Liver (tissue), 9 donors: ENCODE results near the gene FOXO1. TPM values are rescaled to one million over a fixed set of nuclear protein-coding genes. Genes with fewer than 3 reads are reported as not detected.
A peak's percentile ranks its signal among the peaks of the same experiment; 100 is the strongest.

Experiments used
- DNase-seq: peaks from one replicate; pipeline ENCODE4 v3.0.0-alpha.2; 2017; ENCODE audit warnings: low spot score
- H3K27ac ChIP-seq, 2 donors: one replicate each; pipeline ENCODE4 v1.7.0; 2013; ENCODE audit warnings: inconsistent platforms in 2 of 2, low read length in 2 of 2, control low read depth in 1 of 2, low read depth in 1 of 2, mild to moderate bottlenecking in 1 of 2
- H3K27me3 ChIP-seq, 4 donors: one replicate each; pipeline versions ENCODE4 v1.6.1 to v1.7.0; 2013; ENCODE audit warnings: low read length in 3 of 4, inconsistent platforms in 1 of 4, mild to moderate bottlenecking in 1 of 4, moderate library complexity in 1 of 4; ENCODE audit not compliant: control insufficient read depth in 4 of 4, insufficient read depth in 4 of 4
- H3K36me3 ChIP-seq, 4 donors: one replicate each; pipeline versions ENCODE4 v1.6.1 to v1.7.0; 2013; ENCODE audit warnings: low read length in 3 of 4, mild to moderate bottlenecking in 3 of 4, low read depth in 1 of 4, moderate library complexity in 1 of 4; ENCODE audit not compliant: control insufficient read depth in 4 of 4, insufficient read depth in 3 of 4
- H3K4me1 ChIP-seq, 4 donors: one replicate each; pipeline versions ENCODE4 v1.6.1 to v1.7.0; 2013; ENCODE audit warnings: low read length in 3 of 4, mild to moderate bottlenecking in 3 of 4, moderate library complexity in 1 of 4; ENCODE audit not compliant: control insufficient read depth in 4 of 4, insufficient read depth in 4 of 4
- H3K4me3 ChIP-seq, 3 donors: one replicate each; pipeline versions ENCODE4 v1.6.1 to v1.7.0; 2013; ENCODE audit warnings: low read length in 3 of 3, control low read depth in 1 of 3, low read depth in 1 of 3, mild to moderate bottlenecking in 1 of 3
- H3K9ac ChIP-seq, 2 donors: one replicate each; pipeline ENCODE4 v1.7.0; 2013; ENCODE audit warnings: low read length in 2 of 2, mild to moderate bottlenecking in 2 of 2, moderate library complexity in 2 of 2, control low read depth in 1 of 2, low read depth in 1 of 2
- H3K9me3 ChIP-seq, 4 donors: one replicate each; pipeline versions ENCODE4 v1.6.1 to v1.7.0; 2013; ENCODE audit warnings: low read length in 3 of 4; ENCODE audit not compliant: control insufficient read depth in 4 of 4
- FOXA1 ChIP-seq: IDR thresholded peaks from 2 replicates; pipeline ENCODE4 v1.6.1; 2016; ENCODE audit warnings: antibody characterized with exemption
- FOXA2 ChIP-seq: IDR thresholded peaks from 2 replicates; pipeline ENCODE4 v1.6.1; 2016; ENCODE audit warnings: antibody characterized with exemption
- GABPA ChIP-seq, 2 donors: IDR thresholded peaks in 1 of 2; conservative IDR thresholded peaks in 1 of 2; 2 replicates each; pipeline ENCODE4 v1.6.1; 2016; ENCODE audit warnings: antibody characterized with exemption in 2 of 2, mild to moderate bottlenecking in 1 of 2, moderate library complexity in 1 of 2
- HNF4A ChIP-seq, 2 donors: conservative IDR thresholded peaks; 2 replicates each; pipeline ENCODE4 v1.6.1; 2016; ENCODE audit warnings: antibody characterized with exemption in 2 of 2, mild to moderate bottlenecking in 2 of 2
- HNF4G ChIP-seq: IDR thresholded peaks from 2 replicates; pipeline ENCODE4 v1.6.1; 2016; ENCODE audit warnings: antibody characterized with exemption
- RAD21 ChIP-seq, 2 donors: IDR thresholded peaks; 2 replicates each; pipeline ENCODE4 v1.6.1; 2016; ENCODE audit warnings: antibody characterized with exemption in 2 of 2, mild to moderate bottlenecking in 2 of 2
- RXRA ChIP-seq, 2 donors: IDR thresholded peaks; 2 replicates each; pipeline ENCODE4 v1.6.1; 2017 to 2018; ENCODE audit warnings: antibody characterized with exemption in 2 of 2, mild to moderate bottlenecking in 1 of 2
- SP1 ChIP-seq: IDR thresholded peaks from 2 replicates; pipeline ENCODE4 v1.6.1; 2018; ENCODE audit warnings: antibody characterized with exemption, mild to moderate bottlenecking
- TAF1 ChIP-seq: conservative IDR thresholded peaks from 2 replicates; pipeline ENCODE4 v1.6.1; 2016; ENCODE audit warnings: antibody characterized with exemption, mild to moderate bottlenecking
- YY1 ChIP-seq: IDR thresholded peaks from 2 replicates; pipeline ENCODE4 v1.6.1; 2016; ENCODE audit warnings: antibody characterized with exemption, mild to moderate bottlenecking
- WGBS: extraction: QIAGEN DNeasy Blood & Tissue Kit; methylation state at CpG from one replicate; pipeline ENCODE4 v1.1.7; 2013; 5-methylcytosine and 5-hydroxymethylcytosine counted together
- polyA plus RNA-seq, 2 donors: library from polyadenylated mRNA; stranded (reverse) in 1 of 2; unstranded in 1 of 2; fragments of 200-250 nt in 1 of 2; fragments of >200 nt in 1 of 2; fragmentation: Nextera tagmentation in 1 of 2; extraction: Ambion mirVana in 1 of 2; gene quantifications; one replicate each; pipeline versions ENCODE4 v1.2.1 to v1.2.3, GENCODE V29; 2013 to 2015
- total RNA-seq, 2 donors: library from RNA; depleted of rRNA; stranded (reverse); fragments of >200 nt; gene quantifications; one replicate each; pipeline ENCODE4 v1.2.3, GENCODE V29; 2014
- TF ChIP-seq, protein P1 (sequence below): IDR thresholded peaks from 2 replicates; pipeline ENCODE4 v1.6.1; 2016; ENCODE audit warnings: antibody characterized with exemption
- TF ChIP-seq, protein P2 (sequence below): fragments of 150-350 bp; IDR thresholded peaks from 2 replicates; pipeline ENCODE4 v1.5.1; 2017; ENCODE audit warnings: improper control_type of control experiment, low read depth, low read length; ENCODE audit not compliant: missing input control
- TF ChIP-seq, protein P3 (sequence below): IDR thresholded peaks from 2 replicates; pipeline ENCODE4 v1.6.1; 2016; ENCODE audit warnings: antibody characterized with exemption
- TF ChIP-seq, protein P4 (sequence below): IDR thresholded peaks from 2 replicates; pipeline ENCODE4 v1.6.1; 2016; ENCODE audit warnings: antibody characterized with exemption, mild to moderate bottlenecking
- TF ChIP-seq, protein P5 (sequence below): IDR thresholded peaks from 2 replicates; pipeline ENCODE4 v1.6.1; 2016; ENCODE audit warnings: antibody characterized with exemption
- donor health status: healthy.
- donor health status: healthy.
- donor health status: healthy.
- donor health status: healthy.
- donor health status: healthy.

The FOXO1 gene
- total and polyA plus RNA-seq, 4 donors = 5.4 to 23.6 (median 8.6) TPM

GRCh38 chr13:40657951-40658350 is 8.5 kb downstream of the FOXO1 start:
- Histone ChIP-seq H3K27ac (no peak overlapping the region), H3K9ac (peak overlapping the region in 1 of 2 donors; percentile 14), H3K4me1 (peaks cover 12 to 44% (median 21%) of the 10 kb centered on the region in 4 donors), H3K4me3 (no peak overlapping the region), H3K36me3 (peaks cover 0 to 3% (median 0%) of the 10 kb centered on the region in 4 donors), H3K27me3 (no peaks in the 10 kb centered on the region), H3K9me3 (no peaks in the 10 kb centered on the region)
- 75% methylated on average over 4 of the region's 4 CpGs for WGBS
- TF ChIP-seq RXRA (IDR thresholded peaks at IDR 0.05) (peak; percentile 14 to 51), FOXA2 (no peak)
- DNase-seq = no peak

GRCh38 chr13:40657307-40657706 is 9.1 kb downstream of the FOXO1 start:
- H3K36me3 ChIP-seq = peaks cover 0 to 3% (median 0%) of the 10 kb centered on the region in 4 donors
- H3K9me3 ChIP-seq = no peaks in the 10 kb centered on the region
- TF ChIP-seq, protein P1, sequence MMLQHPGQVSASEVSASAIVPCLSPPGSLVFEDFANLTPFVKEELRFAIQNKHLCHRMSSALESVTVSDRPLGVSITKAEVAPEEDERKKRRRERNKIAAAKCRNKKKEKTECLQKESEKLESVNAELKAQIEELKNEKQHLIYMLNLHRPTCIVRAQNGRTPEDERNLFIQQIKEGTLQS = no peak
- TF ChIP-seq GABPA (IDR thresholded peaks at IDR 0.05 in 1 of 2, conservative IDR thresholded peaks at IDR 0.05 in 1 of 2) (no peak), TAF1 (no peak), HNF4G (no peak), RAD21 (IDR thresholded peaks at IDR 0.05) (no peak), HNF4A (conservative IDR thresholded peaks at IDR 0.05) (no peak), FOXA1 (no peak), SP1 (no peak), RXRA (IDR thresholded peaks at IDR 0.05) (no peak)
- TF ChIP-seq, protein P2, sequence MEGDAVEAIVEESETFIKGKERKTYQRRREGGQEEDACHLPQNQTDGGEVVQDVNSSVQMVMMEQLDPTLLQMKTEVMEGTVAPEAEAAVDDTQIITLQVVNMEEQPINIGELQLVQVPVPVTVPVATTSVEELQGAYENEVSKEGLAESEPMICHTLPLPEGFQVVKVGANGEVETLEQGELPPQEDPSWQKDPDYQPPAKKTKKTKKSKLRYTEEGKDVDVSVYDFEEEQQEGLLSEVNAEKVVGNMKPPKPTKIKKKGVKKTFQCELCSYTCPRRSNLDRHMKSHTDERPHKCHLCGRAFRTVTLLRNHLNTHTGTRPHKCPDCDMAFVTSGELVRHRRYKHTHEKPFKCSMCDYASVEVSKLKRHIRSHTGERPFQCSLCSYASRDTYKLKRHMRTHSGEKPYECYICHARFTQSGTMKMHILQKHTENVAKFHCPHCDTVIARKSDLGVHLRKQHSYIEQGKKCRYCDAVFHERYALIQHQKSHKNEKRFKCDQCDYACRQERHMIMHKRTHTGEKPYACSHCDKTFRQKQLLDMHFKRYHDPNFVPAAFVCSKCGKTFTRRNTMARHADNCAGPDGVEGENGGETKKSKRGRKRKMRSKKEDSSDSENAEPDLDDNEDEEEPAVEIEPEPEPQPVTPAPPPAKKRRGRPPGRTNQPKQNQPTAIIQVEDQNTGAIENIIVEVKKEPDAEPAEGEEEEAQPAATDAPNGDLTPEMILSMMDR = no peak
- TF ChIP-seq, protein P3, sequence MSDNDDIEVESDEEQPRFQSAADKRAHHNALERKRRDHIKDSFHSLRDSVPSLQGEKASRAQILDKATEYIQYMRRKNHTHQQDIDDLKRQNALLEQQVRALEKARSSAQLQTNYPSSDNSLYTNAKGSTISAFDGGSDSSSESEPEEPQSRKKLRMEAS = no peak
- TF ChIP-seq, protein P4, sequence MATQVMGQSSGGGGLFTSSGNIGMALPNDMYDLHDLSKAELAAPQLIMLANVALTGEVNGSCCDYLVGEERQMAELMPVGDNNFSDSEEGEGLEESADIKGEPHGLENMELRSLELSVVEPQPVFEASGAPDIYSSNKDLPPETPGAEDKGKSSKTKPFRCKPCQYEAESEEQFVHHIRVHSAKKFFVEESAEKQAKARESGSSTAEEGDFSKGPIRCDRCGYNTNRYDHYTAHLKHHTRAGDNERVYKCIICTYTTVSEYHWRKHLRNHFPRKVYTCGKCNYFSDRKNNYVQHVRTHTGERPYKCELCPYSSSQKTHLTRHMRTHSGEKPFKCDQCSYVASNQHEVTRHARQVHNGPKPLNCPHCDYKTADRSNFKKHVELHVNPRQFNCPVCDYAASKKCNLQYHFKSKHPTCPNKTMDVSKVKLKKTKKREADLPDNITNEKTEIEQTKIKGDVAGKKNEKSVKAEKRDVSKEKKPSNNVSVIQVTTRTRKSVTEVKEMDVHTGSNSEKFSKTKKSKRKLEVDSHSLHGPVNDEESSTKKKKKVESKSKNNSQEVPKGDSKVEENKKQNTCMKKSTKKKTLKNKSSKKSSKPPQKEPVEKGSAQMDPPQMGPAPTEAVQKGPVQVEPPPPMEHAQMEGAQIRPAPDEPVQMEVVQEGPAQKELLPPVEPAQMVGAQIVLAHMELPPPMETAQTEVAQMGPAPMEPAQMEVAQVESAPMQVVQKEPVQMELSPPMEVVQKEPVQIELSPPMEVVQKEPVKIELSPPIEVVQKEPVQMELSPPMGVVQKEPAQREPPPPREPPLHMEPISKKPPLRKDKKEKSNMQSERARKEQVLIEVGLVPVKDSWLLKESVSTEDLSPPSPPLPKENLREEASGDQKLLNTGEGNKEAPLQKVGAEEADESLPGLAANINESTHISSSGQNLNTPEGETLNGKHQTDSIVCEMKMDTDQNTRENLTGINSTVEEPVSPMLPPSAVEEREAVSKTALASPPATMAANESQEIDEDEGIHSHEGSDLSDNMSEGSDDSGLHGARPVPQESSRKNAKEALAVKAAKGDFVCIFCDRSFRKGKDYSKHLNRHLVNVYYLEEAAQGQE = no peak
- WGBS = 92% methylated on average over 5 of the region's 5 CpGs
- H3K9ac ChIP-seq = no peak overlapping the region
- no peaks in the 10 kb centered on the region for H3K27me3 ChIP-seq
- peaks cover 12 to 42% (median 23%) of the 10 kb centered on the region in 4 donors for H3K4me1 ChIP-seq
- no peak overlapping the region for H3K4me3 ChIP-seq
- H3K27ac ChIP-seq = no peak overlapping the region
- no peak for DNase-seq

GRCh38 chr13:40656358-40656757 is 10.1 kb downstream of the FOXO1 start:
- Histone ChIP-seq H3K36me3 (peaks cover 0 to 3% (median 0%) of the 10 kb centered on the region in 4 donors), H3K9ac (no peak overlapping the region), H3K27me3 (no peaks in the 10 kb centered on the region), H3K4me1 (peaks cover 14 to 49% (median 29%) of the 10 kb centered on the region in 4 donors), H3K4me3 (no peak overlapping the region), H3K9me3 (no peaks in the 10 kb centered on the region), H3K27ac (no peak overlapping the region)
- 31% methylated on average over 1 of the region's 1 CpG for WGBS
- DNase-seq = no peak
- TF ChIP-seq, protein P4 = no peak
- TF ChIP-seq TAF1 (no peak), FOXA1 (no peak), FOXA2 (no peak), RXRA (IDR thresholded peaks at IDR 0.05) (no peak), GABPA (IDR thresholded peaks at IDR 0.05 in 1 of 2, conservative IDR thresholded peaks at IDR 0.05 in 1 of 2) (no peak), RAD21 (IDR thresholded peaks at IDR 0.05) (no peak), YY1 (no peak)
- TF ChIP-seq, protein P5, sequence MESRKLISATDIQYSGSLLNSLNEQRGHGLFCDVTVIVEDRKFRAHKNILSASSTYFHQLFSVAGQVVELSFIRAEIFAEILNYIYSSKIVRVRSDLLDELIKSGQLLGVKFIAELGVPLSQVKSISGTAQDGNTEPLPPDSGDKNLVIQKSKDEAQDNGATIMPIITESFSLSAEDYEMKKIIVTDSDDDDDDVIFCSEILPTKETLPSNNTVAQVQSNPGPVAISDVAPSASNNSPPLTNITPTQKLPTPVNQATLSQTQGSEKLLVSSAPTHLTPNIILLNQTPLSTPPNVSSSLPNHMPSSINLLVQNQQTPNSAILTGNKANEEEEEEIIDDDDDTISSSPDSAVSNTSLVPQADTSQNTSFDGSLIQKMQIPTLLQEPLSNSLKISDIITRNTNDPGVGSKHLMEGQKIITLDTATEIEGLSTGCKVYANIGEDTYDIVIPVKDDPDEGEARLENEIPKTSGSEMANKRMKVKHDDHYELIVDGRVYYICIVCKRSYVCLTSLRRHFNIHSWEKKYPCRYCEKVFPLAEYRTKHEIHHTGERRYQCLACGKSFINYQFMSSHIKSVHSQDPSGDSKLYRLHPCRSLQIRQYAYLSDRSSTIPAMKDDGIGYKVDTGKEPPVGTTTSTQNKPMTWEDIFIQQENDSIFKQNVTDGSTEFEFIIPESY = no peak
- TF ChIP-seq, protein P3 = no peak
